ENCODE results near the gene DEPDC7.

The DEPDC7 gene

GRCh38 chr11:33063326-33063881, 47.7 kb downstream of the DEPDC7 start:
- DNase-seq = no peak

GRCh38 chr11:33064033-33064825, 48.6 kb downstream of the DEPDC7 start:
- DNase-seq = no peak

GRCh38 chr11:33064866-33065265, 49.2 kb downstream of the DEPDC7 start:
- DNase-seq = no peak

GRCh38 chr11:33065445-33066178, 49.9 kb downstream of the DEPDC7 start:
- DNase-seq = peak; percentile 57

GRCh38 chr11:33067294-33067693, 51.6 kb downstream of the DEPDC7 start:
- no peak for DNase-seq

GRCh38 chr11:33068611-33069340, 53.1 kb downstream of the DEPDC7 start:
- no peak for DNase-seq

GRCh38 chr11:33072465-33072864, 56.8 kb downstream of the DEPDC7 start:
- DNase-seq = no peak

Data from T-helper 9 cell (primary cell).